Gastroesophageal sphincter (tissue), 4 donors: ENCODE measurements around the gene ARFGAP2. TPM values are rescaled to one million over a fixed set of nuclear protein-coding genes. Genes with fewer than 3 reads are reported as not detected.
A peak's percentile ranks its signal among the peaks of the same experiment; 100 is the strongest.

ENCODE experiments used
- ATAC-seq: fragments of 150-250 bp; one replicate; pipeline ENCODE4 v1.9.1; 2016; ENCODE audit warnings: mild to moderate bottlenecking, moderate library complexity
- H3K27ac ChIP-seq, 4 donors: fragments of 200-600 bp; sonication (generic) in 3 of 4; 1 replicate in 3 of 4; 2 replicates in 1 of 4; pipeline ENCODE4 v1.5.1; 2016 to 2019
- H3K27me3 ChIP-seq: fragments of 200-600 bp; sonication (generic); one replicate; pipeline ENCODE4 v1.5.1; 2019
- H3K36me3 ChIP-seq, 2 donors: fragments of 200-600 bp; sonication (generic); one replicate each; pipeline ENCODE4 v1.5.1; 2019; ENCODE audit warnings: control low read depth in 1 of 2
- H3K4me1 ChIP-seq, 3 donors: fragments of 200-600 bp; sonication (generic); 1 replicate in 2 of 3; 2 replicates in 1 of 3; pipeline ENCODE4 v1.5.1; 2016 to 2019; ENCODE audit warnings: control low read depth in 2 of 3
- H3K4me3 ChIP-seq, 2 donors: fragments of 200-600 bp; sonication (generic); one replicate each; pipeline ENCODE4 v1.5.1; 2019; ENCODE audit warnings: mild to moderate bottlenecking in 1 of 2, moderate library complexity in 1 of 2
- H3K9me3 ChIP-seq, 3 donors: fragments of 200-600 bp; sonication (generic); one replicate each; pipeline ENCODE4 v1.5.1; 2017 to 2019; ENCODE audit warnings: control low read depth in 2 of 3
- EP300 ChIP-seq: sonication (generic); formaldehyde crosslinking; IDR thresholded peaks from one replicate; pipeline ENCODE4 v1.6.1; 2017; ENCODE audit warnings: antibody characterized with exemption, mild to moderate bottlenecking
- POLR2A ChIP-seq, 2 donors: fragments of 450-650 bp; IDR thresholded peaks; one replicate each; pipeline ENCODE4 v1.6.1; 2017; ENCODE audit warnings: antibody characterized with exemption in 2 of 2, mild to moderate bottlenecking in 2 of 2, moderate library complexity in 1 of 2
- POLR2AphosphoS5 ChIP-seq: sonication (generic); formaldehyde crosslinking; IDR thresholded peaks from one replicate; pipeline ENCODE4 v1.6.1; 2017; ENCODE audit warnings: antibody characterized with exemption
- WGBS, 2 donors: methylation state at CpG; one replicate each; pipeline ENCODE4 v1.1.5; 2018; ENCODE audit warnings: low coverage in 1 of 2; 5-methylcytosine and 5-hydroxymethylcytosine counted together
- total RNA-seq, 4 donors: library from RNA; depleted of rRNA; stranded (reverse); fragments of >200 nt; gene quantifications; one replicate each; pipeline ENCODE4 v1.1.0, GENCODE V29; 2016
- TF ChIP-seq, protein P1 (sequence below), 4 experiments: fragments of 200-600 bp in 2 of 4; fragments of 450-650 bp in 2 of 4; sonication (generic) in 1 of 4; IDR thresholded peaks; one replicate each; pipeline ENCODE4 v1.5.1; 2017 to 2019; ENCODE audit warnings: antibody characterized with exemption in 4 of 4, mild to moderate bottlenecking in 2 of 4, moderate library complexity in 2 of 4

Gene ARFGAP2
- total RNA-seq, 4 donors from 2014 or later: 127 to 223 (median 198) TPM

DNA sequence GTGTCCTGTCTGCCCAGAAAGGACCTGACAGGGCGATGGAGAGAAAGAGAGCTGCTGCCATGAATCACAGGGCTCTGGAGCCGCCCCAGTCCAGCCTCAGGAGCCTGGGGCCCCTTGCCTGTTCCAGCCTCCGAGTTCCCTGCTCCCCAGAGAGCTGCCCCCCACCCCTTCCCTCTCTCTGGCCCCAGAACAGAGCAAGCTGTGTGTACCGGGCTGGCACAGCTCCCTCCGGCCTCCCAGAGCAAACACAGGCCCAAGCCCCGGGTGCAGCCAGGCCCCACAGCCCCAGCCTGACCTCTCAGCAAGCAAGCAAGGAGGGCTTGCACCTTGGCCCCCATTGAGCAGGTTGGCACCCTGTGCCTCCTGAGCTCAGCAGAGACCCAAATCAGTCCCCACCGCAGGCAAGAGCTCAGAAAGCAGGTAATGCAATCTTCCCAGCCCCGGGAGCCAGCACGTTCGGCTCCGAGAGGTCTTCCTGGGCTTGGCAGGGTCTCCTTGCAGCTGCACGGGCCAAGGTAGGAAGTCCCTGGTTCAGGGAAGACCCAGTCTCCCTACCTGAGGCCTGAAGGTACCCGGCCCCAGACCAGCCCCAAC lies 8.1 kb upstream of the ARFGAP2 start:
- TF ChIP-seq POLR2AphosphoS5: no peak
- no peak for TF ChIP-seq EP300
- TF ChIP-seq, protein P1, sequence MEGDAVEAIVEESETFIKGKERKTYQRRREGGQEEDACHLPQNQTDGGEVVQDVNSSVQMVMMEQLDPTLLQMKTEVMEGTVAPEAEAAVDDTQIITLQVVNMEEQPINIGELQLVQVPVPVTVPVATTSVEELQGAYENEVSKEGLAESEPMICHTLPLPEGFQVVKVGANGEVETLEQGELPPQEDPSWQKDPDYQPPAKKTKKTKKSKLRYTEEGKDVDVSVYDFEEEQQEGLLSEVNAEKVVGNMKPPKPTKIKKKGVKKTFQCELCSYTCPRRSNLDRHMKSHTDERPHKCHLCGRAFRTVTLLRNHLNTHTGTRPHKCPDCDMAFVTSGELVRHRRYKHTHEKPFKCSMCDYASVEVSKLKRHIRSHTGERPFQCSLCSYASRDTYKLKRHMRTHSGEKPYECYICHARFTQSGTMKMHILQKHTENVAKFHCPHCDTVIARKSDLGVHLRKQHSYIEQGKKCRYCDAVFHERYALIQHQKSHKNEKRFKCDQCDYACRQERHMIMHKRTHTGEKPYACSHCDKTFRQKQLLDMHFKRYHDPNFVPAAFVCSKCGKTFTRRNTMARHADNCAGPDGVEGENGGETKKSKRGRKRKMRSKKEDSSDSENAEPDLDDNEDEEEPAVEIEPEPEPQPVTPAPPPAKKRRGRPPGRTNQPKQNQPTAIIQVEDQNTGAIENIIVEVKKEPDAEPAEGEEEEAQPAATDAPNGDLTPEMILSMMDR (IDR thresholded peaks at IDR 0.05): no peak
- TF ChIP-seq POLR2A (IDR thresholded peaks at IDR 0.05): no peak
- peaks cover 0 to 26% of the 10 kb centered on the region in 2 donors for H3K36me3 ChIP-seq
- H3K4me3 ChIP-seq: peak overlapping the region; percentile 67 to 76
- no CpG with 5 or more reads among the region's 13 CpGs for WGBS, 2 donors
- no peaks in the 10 kb centered on the region for H3K27me3 ChIP-seq
- H3K9me3 ChIP-seq: no peaks in the 10 kb centered on the region
- peak overlapping the region; percentile 80 to 94 (median 89) for H3K27ac ChIP-seq
- ATAC-seq: no peak
- H3K4me1 ChIP-seq: peaks cover 0 to 71% (median 27%) of the 10 kb centered on the region in 3 donors

DNA sequence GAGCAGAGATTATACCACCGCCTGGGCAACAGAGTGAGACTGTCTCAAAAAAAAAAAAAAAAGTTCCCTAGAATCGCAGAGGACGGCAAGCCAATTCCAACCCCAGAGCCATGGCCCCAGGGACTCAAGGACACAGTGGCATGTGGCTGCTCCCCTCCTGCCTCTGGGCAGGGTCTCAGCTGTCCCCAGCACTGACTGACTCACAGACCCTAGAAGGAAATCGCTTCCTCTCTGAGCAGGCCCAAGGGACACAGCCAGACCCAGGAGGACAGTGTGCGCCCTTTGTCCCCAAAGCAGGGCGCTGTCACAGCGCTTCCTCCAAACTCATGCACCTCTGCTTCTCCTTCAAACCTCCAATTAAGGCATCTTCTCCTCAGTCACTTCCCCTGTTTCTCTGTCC lies 7.3 kb upstream of the ARFGAP2 start:
- Histone ChIP-seq H3K27ac (peak overlapping the region in 3 of 4 donors; percentile 88 to 94 (median 90)), H3K27me3 (no peaks in the 10 kb centered on the region), H3K4me3 (peak overlapping the region in 1 of 2 donors; percentile 67), H3K4me1 (peaks cover 0 to 66% (median 27%) of the 10 kb centered on the region in 3 donors), H3K36me3 (peaks cover 0 to 35% of the 10 kb centered on the region in 2 donors), H3K9me3 (no peaks in the 10 kb centered on the region)
- no peak for ATAC-seq
- TF ChIP-seq POLR2AphosphoS5 (no peak), EP300 (no peak), POLR2A (IDR thresholded peaks at IDR 0.05) (no peak)
- TF ChIP-seq, protein P1 (IDR thresholded peaks at IDR 0.05): no peak
- 77% methylated on average over 5 to 7 of the region's 7 CpGs for WGBS, 2 donors

DNA sequence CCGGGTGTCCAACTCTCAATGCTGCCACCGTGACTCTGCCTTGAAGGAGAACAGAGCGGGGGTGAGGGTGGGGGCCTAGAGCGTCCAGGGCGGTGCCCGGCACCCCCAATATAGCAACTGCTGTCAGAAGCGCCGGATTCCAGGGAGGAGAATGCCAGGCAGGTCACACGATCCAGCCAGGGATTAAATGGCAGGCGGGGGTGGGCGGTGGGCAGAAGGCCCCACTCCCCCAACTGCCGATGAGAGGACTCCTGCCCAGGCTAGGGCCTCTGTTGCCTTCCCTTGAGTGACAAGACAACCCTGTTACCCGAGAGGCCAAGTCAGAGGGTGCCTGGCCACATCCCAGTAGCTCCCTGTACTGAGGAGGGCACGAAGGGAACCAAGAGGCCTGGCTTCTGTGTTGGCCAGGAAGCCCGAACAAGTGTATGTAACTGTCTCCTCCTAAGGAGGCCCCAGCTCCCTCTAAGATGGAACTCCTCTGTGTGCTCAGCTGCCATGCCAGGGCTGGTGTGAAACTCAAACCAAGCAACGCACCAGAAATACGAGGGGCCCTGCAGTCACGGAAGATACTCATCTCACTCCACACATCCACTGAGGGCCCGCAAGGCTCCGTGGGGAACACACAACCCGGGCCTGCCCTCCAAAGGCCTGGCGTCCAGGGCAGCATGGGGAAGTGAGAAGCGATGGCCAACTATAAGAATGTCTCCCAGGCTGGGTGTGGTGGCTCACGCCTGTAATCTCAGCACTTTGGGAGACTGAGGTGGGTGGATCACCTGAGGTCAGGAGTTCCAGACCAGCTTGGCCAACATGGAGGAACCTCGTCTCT lies 6.6 kb upstream of the ARFGAP2 start:
- no peak for ATAC-seq
- TF ChIP-seq POLR2AphosphoS5 (no peak), POLR2A (IDR thresholded peaks at IDR 0.05) (no peak), EP300 (no peak)
- TF ChIP-seq, protein P1 (IDR thresholded peaks at IDR 0.05): no peak
- peaks cover 0 to 64% (median 27%) of the 10 kb centered on the region in 3 donors for H3K4me1 ChIP-seq
- H3K36me3 ChIP-seq: peaks cover 0 to 42% of the 10 kb centered on the region in 2 donors
- H3K27ac ChIP-seq: peak overlapping the region in 3 of 4 donors; percentile 12 to 94 (median 88)
- H3K4me3 ChIP-seq: no peak overlapping the region
- no peaks in the 10 kb centered on the region for H3K9me3 ChIP-seq
- 80 to 83% methylated on average over 2 to 3 of the region's 25 CpGs for WGBS, 2 donors
- H3K27me3 ChIP-seq: no peaks in the 10 kb centered on the region

DNA sequence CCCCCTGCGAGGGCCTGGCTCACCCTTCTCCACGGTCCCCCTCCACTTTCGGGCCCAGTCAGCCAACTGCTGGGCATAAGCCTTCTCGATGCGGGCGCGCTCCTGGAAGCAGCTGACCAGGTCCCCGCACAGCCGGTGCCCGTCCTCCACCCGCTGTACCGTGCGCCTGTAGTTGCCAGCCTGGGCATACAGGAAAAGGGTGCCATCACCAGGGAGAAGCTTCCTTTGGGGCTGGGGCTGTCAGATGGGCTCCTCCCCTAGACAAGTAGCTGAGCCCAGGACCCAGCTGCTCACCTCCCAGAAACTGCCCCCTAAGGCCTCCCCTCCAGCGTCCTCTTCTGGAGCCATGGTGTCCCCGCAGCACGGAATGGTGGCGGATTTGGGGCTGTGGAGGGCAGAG lies 5.7 kb upstream of the ARFGAP2 start:
- Histone ChIP-seq H3K36me3 (peaks cover 0 to 44% of the 10 kb centered on the region in 2 donors), H3K4me3 (no peak overlapping the region), H3K4me1 (peaks cover 0 to 64% (median 25%) of the 10 kb centered on the region in 3 donors)

More for the DNA sequence above, 5.7 kb upstream of the ARFGAP2 start:
- ATAC-seq: no peak
- H3K27me3 ChIP-seq: no peaks in the 10 kb centered on the region
- H3K27ac ChIP-seq: peak overlapping the region in 2 of 4 donors; percentile 88 to 94
- WGBS, 2 donors: 75 to 96% methylated on average over 1 to 5 of the region's 17 CpGs
- TF ChIP-seq POLR2A (IDR thresholded peaks at IDR 0.05): no peak
- no peak for TF ChIP-seq EP300
- TF ChIP-seq, protein P1 (IDR thresholded peaks at IDR 0.05): no peak
- no peak for TF ChIP-seq POLR2AphosphoS5
- no peaks in the 10 kb centered on the region for H3K9me3 ChIP-seq
